HG03064 (cell line): ENCODE measurements around the gene CHAF1A.

ENCODE experiments used
- ATAC-seq: cut with Tn5 transposase; IDR thresholded peaks from one replicate; pipeline ENCODE4 v1.9.1; 2021; ENCODE audit warnings: low read depth; ENCODE audit not compliant: unreplicated experiment

Gene CHAF1A

GRCh38 chr19:4378886-4379285 lies 23.6 kb upstream of the CHAF1A start:
- no peak for ATAC-seq

- no peak for ATAC-seq
Measured at GRCh38 chr19:4379383-4380253, 22.8 kb upstream of the CHAF1A start.

GRCh38 chr19:4380254-4380727 lies 22.1 kb upstream of the CHAF1A start:
- no peak for ATAC-seq

GRCh38 chr19:4385291-4386040 lies 17.0 kb upstream of the CHAF1A start:
- no peak for ATAC-seq

GRCh38 chr19:4386041-4386782 lies 16.2 kb upstream of the CHAF1A start:
- ATAC-seq: no peak

GRCh38 chr19:4388337-4389063 lies 13.9 kb upstream of the CHAF1A start:
- ATAC-seq: no peak

GRCh38 chr19:4389064-4389375 lies 13.4 kb upstream of the CHAF1A start:
- no peak for ATAC-seq

GRCh38 chr19:4389511-4390016 lies 12.9 kb upstream of the CHAF1A start:
- ATAC-seq: no peak

- ATAC-seq: no peak
Measured at GRCh38 chr19:4390017-4390566, 12.3 kb upstream of the CHAF1A start.

GRCh38 chr19:4390567-4391305 lies 11.7 kb upstream of the CHAF1A start:
- ATAC-seq: no peak

GRCh38 chr19:4391306-4391693 lies 11.1 kb upstream of the CHAF1A start:
- no peak for ATAC-seq

- ATAC-seq: no peak
Measured at GRCh38 chr19:4391701-4392483, 10.5 kb upstream of the CHAF1A start.

GRCh38 chr19:4393947-4394590 lies 8.4 kb upstream of the CHAF1A start:
- no peak for ATAC-seq

GRCh38 chr19:4396949-4397783 lies 5.3 kb upstream of the CHAF1A start:
- ATAC-seq: no peak

GRCh38 chr19:4399812-4400134 lies 2.7 kb upstream of the CHAF1A start:
- ATAC-seq: no peak

- ATAC-seq: peak; percentile 49
Measured at GRCh38 chr19:4400135-4400936, 2.1 kb upstream of the CHAF1A start, which contains the start of gene SH3GL1. TSS of gene SH3GL1 (minus strand) at chr19:4400547. CDS start at chr19:4400368, 179 bp downstream.
